Panc1 (cell line): Measurements from ENCODE around the gene FRMD4A. TPM values are rescaled to one million over a fixed set of nuclear protein-coding genes. Genes with fewer than 3 reads are reported as not detected.

Experiments
- ATAC-seq: fragments of 200-7000 bp; cut with Tn5 transposase; 2 replicates; pipeline ENCODE4 v1.9.1; 2020; ENCODE audit warnings: mild to moderate bottlenecking, moderate library complexity
- BruUV-seq: library from RNA; stranded (reverse); fragments of 400-500 nt; replicated peaks from 2 replicates; lab custom pipeline; 2021; lab: Mats Ljungman, UMichigan
- CTCF ChIA-PET: fragments of 300-600 bp; sonication (Branson Sonifier 250); formaldehyde crosslinking; loops from one replicate; lab custom pipeline; 2022; ENCODE audit warnings: antibody characterized with exemption; lab: Charles Lee
- POLR2A ChIA-PET: fragments of 300-600 bp; sonication (Branson Sonifier 250); formaldehyde crosslinking; loops from one replicate; lab custom pipeline; 2022; ENCODE audit warnings: antibody characterized with exemption; lab: Charles Lee
- DNase-seq: peaks from one replicate; pipeline ENCODE4 v3.0.0-alpha.2; 2010; ENCODE audit warnings: low read depth, low spot score
- H3K27ac ChIP-seq: 2 replicates; pipeline ENCODE4 v1.5.1; 2011; ENCODE audit warnings: mild to moderate bottlenecking, low read length, inconsistent platforms
- H3K27me3 ChIP-seq: fragments of 200-500 bp; sonication (Bioruptor generic); 2 replicates; pipeline ENCODE4 v1.6.0; 2014; ENCODE audit warnings: low read length, inconsistent platforms; ENCODE audit not compliant: control insufficient read depth, insufficient read depth
- H3K36me3 ChIP-seq: fragments of 200-500 bp; sonication (Bioruptor generic); 2 replicates; pipeline ENCODE4 v1.5.1; 2014; ENCODE audit warnings: inconsistent platforms, mild to moderate bottlenecking, low read length, moderate library complexity; ENCODE audit not compliant: control insufficient read depth, insufficient read depth
- H3K4me1 ChIP-seq: 2 replicates; pipeline ENCODE4 v1.5.1; 2011; ENCODE audit warnings: inconsistent platforms, mild to moderate bottlenecking, low read length, moderate library complexity; ENCODE audit not compliant: control insufficient read depth, insufficient read depth
- H3K4me3 ChIP-seq, 2 experiments: 2 replicates each; pipeline ENCODE4 v1.5.1; 2011 to 2012; ENCODE audit warnings: low read depth in 2 of 2, low read length in 2 of 2, mild to moderate bottlenecking in 2 of 2, inconsistent platforms in 1 of 2, moderate library complexity in 1 of 2
- H3K9me3 ChIP-seq: fragments of 200-500 bp; sonication (Bioruptor generic); 2 replicates; pipeline ENCODE4 v1.5.1; 2014; ENCODE audit warnings: low read depth, mild to moderate bottlenecking, inconsistent platforms, low read length, moderate library complexity; ENCODE audit not compliant: control insufficient read depth, insufficient read depth
- POLR2AphosphoS5 ChIP-seq: IDR thresholded peaks from 2 replicates; pipeline ENCODE4 v1.6.1; 2012; ENCODE audit warnings: mild to moderate bottlenecking, low read depth, low read length, moderate library complexity
- REST ChIP-seq, 2 experiments: IDR thresholded peaks; 2 replicates each; pipeline ENCODE4 v1.6.1; 2011 to 2012; ENCODE audit warnings: low read depth in 2 of 2, control low read depth in 1 of 2, low read length in 1 of 2, mild to moderate bottlenecking in 1 of 2, moderate library complexity in 1 of 2; ENCODE audit not compliant: insufficient read depth in 1 of 2
- SIN3A ChIP-seq: IDR thresholded peaks from 2 replicates; pipeline ENCODE4 v1.6.1; 2012; ENCODE audit warnings: low read depth, mild to moderate bottlenecking, low read length, moderate library complexity, borderline replicate concordance; ENCODE audit not compliant: insufficient read depth
- TCF7L2 ChIP-seq: IDR thresholded peaks from 2 replicates; pipeline ENCODE4 v1.6.1; 2011; ENCODE audit warnings: mild to moderate bottlenecking, low read depth, low read length, inconsistent platforms
- in situ Hi-C: cut with HindIII; loops from 2 replicates; pipeline ENCODE4 v1.10.0; 2016; ENCODE audit warnings: low sequenced_read_pairs, low pct_unique_long_range_greater_than_20kb
- intact Hi-C: fragments of 100-400 bp; cut with micrococcal nuclease; formaldehyde crosslinking; loops from one replicate; pipeline ENCODE4 v1.10.0; 2022; ENCODE audit not compliant: unreplicated experiment
- total RNA-seq: library from RNA; stranded (reverse); gene quantifications from one replicate; pipeline ENCODE4 v1.2.1, GENCODE V29; 2021; ENCODE audit not compliant: unreplicated experiment
- TF ChIP-seq, protein P1 (sequence below): fragments of 450-650 bp; IDR thresholded peaks from 2 replicates; pipeline ENCODE4 v1.5.1; 2017; ENCODE audit warnings: mild to moderate bottlenecking

The FRMD4A gene
- total RNA-seq, 1 experiment from 2014 or later: 7.1 TPM

DNA sequence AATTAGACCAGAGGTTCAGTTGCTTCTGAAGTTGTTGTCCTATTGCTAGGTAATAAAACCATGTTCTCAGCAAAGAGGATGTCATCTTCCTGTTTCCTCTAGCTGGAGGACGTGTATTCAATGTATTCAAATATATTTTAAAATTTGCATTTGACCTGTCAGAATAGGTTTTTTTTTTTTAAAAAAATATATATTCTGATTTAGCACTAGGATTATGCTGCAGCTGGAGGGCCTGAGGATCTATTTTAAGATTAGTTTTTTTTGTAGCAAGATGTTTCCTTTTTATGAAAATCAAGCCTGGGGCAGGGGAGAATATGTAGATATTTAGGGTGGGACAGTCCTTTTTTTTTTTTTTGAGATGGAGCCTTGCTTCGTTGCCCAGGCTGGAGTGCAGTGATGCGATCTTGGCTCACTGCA lies 337.0 kb downstream of the FRMD4A start:
- DNase-seq: no peak
- in situ Hi-C loops (no loop called here), intact Hi-C loops (no loop called here)
- Histone ChIP-seq H3K4me1 (no peaks in the 10 kb centered on the region), H3K9me3 (no peaks in the 10 kb centered on the region), H3K27me3 (no peaks in the 10 kb centered on the region), H3K4me3 (no peak overlapping the region), H3K36me3 (no peaks in the 10 kb centered on the region), H3K27ac (no peak overlapping the region)
- ATAC-seq: no peak
- POLR2A ChIA-PET: interaction anchor here (0.6 to 0.7 kb wide), 3 partner anchors 40 to 583 kb away, joined by 4 to 10 read pairs (median 5); no protein-coding TSS in a partner anchor
- CTCF ChIA-PET: no interaction called here
- TF ChIP-seq SIN3A: no peak
- TF ChIP-seq REST (IDR thresholded peaks at IDR 0.05; ENCODE audit: insufficient read depth in 1 of 2, low read depth in 2 of 2, low read length in 1 of 2): no peak
- no peak for TF ChIP-seq POLR2AphosphoS5
- no peak for TF ChIP-seq TCF7L2
- TF ChIP-seq, protein P1, sequence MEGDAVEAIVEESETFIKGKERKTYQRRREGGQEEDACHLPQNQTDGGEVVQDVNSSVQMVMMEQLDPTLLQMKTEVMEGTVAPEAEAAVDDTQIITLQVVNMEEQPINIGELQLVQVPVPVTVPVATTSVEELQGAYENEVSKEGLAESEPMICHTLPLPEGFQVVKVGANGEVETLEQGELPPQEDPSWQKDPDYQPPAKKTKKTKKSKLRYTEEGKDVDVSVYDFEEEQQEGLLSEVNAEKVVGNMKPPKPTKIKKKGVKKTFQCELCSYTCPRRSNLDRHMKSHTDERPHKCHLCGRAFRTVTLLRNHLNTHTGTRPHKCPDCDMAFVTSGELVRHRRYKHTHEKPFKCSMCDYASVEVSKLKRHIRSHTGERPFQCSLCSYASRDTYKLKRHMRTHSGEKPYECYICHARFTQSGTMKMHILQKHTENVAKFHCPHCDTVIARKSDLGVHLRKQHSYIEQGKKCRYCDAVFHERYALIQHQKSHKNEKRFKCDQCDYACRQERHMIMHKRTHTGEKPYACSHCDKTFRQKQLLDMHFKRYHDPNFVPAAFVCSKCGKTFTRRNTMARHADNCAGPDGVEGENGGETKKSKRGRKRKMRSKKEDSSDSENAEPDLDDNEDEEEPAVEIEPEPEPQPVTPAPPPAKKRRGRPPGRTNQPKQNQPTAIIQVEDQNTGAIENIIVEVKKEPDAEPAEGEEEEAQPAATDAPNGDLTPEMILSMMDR: no peak
- BruUV-seq: no TSS peak

DNA sequence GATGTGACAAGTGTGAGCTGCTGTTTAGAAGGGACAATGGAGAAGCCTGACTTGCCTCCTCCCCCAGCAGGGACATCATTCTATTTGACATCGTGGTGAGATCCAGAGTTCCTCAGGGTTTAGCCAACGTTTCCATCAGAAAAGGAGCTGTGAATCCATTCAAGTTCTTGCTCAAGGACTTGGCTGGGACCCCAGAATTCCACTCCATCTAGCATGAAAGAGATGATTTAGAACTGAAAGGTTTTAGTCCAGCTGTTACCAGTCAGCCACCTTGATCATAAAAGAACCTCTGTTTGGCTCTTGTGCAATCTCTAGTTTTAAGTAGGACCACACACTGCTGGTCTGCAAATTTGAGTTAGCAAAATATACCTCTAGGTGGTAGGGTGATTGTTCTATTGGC lies 337.6 kb downstream of the FRMD4A start:
- in situ Hi-C loops: no loop called here
- ATAC-seq: no peak

DNA sequence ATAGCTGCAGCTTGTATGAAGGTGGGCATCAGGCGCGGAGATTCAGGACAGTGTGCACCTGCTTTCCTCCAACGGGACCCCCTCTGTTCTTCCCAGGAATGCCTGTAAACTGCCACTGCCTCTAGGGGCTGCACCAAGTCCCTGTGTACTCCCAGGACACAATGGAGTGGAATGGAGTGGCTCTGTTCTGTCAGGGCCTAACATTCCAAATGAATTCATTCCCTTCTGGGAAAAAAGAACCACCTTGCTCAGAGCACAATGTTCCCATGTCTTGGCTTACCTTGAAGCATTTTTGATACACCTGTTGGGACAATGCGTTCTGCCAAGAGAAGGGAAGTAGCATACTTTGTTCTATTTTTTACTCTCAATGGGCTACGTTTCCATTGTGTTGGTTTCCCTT lies 339.4 kb downstream of the FRMD4A start:
- H3K36me3 ChIP-seq: no peaks in the 10 kb centered on the region
- ChIA-PET CTCF (no interaction called here), POLR2A (no interaction called here)
- H3K27ac ChIP-seq: no peak overlapping the region
- BruUV-seq: no TSS peak
- in situ Hi-C loops (no loop called here), intact Hi-C loops (no loop called here)
- no peak for ATAC-seq
- H3K27me3 ChIP-seq: no peaks in the 10 kb centered on the region
- DNase-seq: no peak
- no peak overlapping the region; a peak in 1 of 4 replicates for H3K4me3 ChIP-seq
- no peaks in the 10 kb centered on the region for H3K4me1 ChIP-seq
- H3K9me3 ChIP-seq: no peaks in the 10 kb centered on the region
- TF ChIP-seq SIN3A (no peak), POLR2AphosphoS5 (no peak), TCF7L2 (no peak), REST (IDR thresholded peaks at IDR 0.05; ENCODE audit: insufficient read depth in 1 of 2, low read depth in 2 of 2, low read length in 1 of 2) (no peak)
- TF ChIP-seq, protein P1: no peak

More for the DNA sequence above, 337.6 kb downstream of the FRMD4A start:
- Histone ChIP-seq H3K36me3 (no peaks in the 10 kb centered on the region), H3K27me3 (no peaks in the 10 kb centered on the region), H3K9me3 (no peaks in the 10 kb centered on the region), H3K4me3 (no peak overlapping the region), H3K4me1 (no peaks in the 10 kb centered on the region), H3K27ac (no peak overlapping the region)
- CTCF ChIA-PET: no interaction called here
- intact Hi-C loops: no loop called here
- TF ChIP-seq TCF7L2 (no peak), POLR2AphosphoS5 (no peak)
- no peak for DNase-seq
- BruUV-seq: no TSS peak
- POLR2A ChIA-PET: interaction anchor here (0.6 to 0.7 kb wide), 2 partner anchors 41 to 473 kb away, joined by 4 to 5 read pairs; no protein-coding TSS in a partner anchor
